ENCODE results near the gene TMOD4.
"Not testable (repeated sequence)": the region's sequence is repeated elsewhere in the genome, so short reads cannot be mapped to it uniquely, and the experiment has no call there.

TMOD4 gene

DNA sequence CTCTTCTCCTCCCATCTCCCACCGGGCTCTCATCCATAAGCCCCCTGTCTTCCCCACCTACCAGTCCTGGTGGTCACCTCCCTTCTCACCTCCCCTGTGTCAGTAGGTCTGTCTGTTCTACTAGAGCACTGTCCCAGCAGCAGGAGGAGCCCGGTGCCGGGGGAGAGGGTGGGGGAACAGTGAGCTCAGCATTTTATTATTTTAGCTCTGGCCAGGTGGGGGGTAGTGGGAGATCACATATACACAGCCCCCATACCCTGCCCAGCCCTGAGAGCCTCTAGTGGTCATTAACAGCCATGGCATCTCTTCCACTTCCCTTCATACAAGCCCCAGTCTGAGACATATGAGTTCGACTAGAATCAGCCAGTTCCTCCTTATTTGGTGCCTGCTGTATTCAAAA is at the start of gene TMOD4:
TSS of gene TMOD4 (minus strand) at position 119 of the 400 bp plus-strand sequence. CDS start 1,106 bp downstream, outside the sequence.
- Histone ChIP-seq H3K9ac (ENCODE audit: low read length) (no peak within 1 kb of the TSS), H3K27me3 (ENCODE audit: control insufficient read depth in 1 of 2, insufficient read depth in 2 of 2, low read length in 2 of 2) (no peaks in the 10 kb centered on the region), H3K9me3 (ENCODE audit: low read length) (no peaks in the 10 kb centered on the region), H3K27ac (ENCODE audit: low read depth, low read length) (no peak within 1 kb of the TSS), H3K4me1 (ENCODE audit: insufficient read depth, low read length) (no peaks in the 10 kb centered on the region), H3K36me3 (ENCODE audit: insufficient read depth, low read length) (peaks cover 58% of the 10 kb centered on the region), H3K4me3 (ENCODE audit: low read depth in 1 of 2, low read length in 2 of 2) (no peak within 1 kb of the TSS)

- H3K27me3 ChIP-seq (ENCODE audit: control insufficient read depth in 1 of 2, insufficient read depth in 2 of 2, low read length in 2 of 2), result no peaks in the 10 kb centered on the region
- H3K9ac ChIP-seq (ENCODE audit: low read length), result no peak overlapping the region
- no peaks in the 10 kb centered on the region for H3K9me3 ChIP-seq (ENCODE audit: low read length)
- peaks cover 7% of the 10 kb centered on the region for H3K4me1 ChIP-seq (ENCODE audit: insufficient read depth, low read length)
- no peak overlapping the region for H3K4me3 ChIP-seq (ENCODE audit: low read depth in 1 of 2, low read length in 2 of 2)
- no peak overlapping the region for H3K27ac ChIP-seq (ENCODE audit: low read depth, low read length)
- H3K36me3 ChIP-seq (ENCODE audit: insufficient read depth, low read length), result no peaks in the 10 kb centered on the region
Observed at GRCh38 chr1:151222130-151222529, 46.3 kb upstream of the TMOD4 start.

DNA sequence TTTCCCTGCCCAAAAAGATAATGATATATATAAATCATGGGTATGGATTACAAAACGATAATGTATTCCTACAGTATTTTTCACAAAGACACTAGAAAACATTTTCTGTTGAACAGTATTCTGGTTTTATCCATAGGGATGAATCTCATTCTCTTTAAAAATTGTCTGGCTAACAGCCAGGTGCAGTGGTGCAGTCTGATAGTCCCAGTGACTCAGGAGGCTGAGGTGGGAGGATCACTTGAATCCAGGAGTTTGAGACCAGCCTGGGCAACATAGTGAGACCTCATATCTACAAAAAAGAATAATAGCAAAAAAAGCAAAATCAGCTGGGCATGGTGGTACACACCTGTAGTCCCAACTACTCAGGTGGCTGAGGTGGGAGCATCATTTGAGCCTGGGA is 45.8 kb upstream of the TMOD4 start:
- no peak overlapping the region for H3K27ac ChIP-seq (ENCODE audit: low read depth, low read length)
- no peak overlapping the region for H3K4me3 ChIP-seq (ENCODE audit: low read depth in 1 of 2, low read length in 2 of 2)
- no peaks in the 10 kb centered on the region for H3K36me3 ChIP-seq (ENCODE audit: insufficient read depth, low read length)
- H3K9ac ChIP-seq (ENCODE audit: low read length), result no peak overlapping the region
- no peaks in the 10 kb centered on the region for H3K9me3 ChIP-seq (ENCODE audit: low read length)
- no peaks in the 10 kb centered on the region for H3K27me3 ChIP-seq (ENCODE audit: control insufficient read depth in 1 of 2, insufficient read depth in 2 of 2, low read length in 2 of 2)
- H3K4me1 ChIP-seq (ENCODE audit: insufficient read depth, low read length), result peaks cover 7% of the 10 kb centered on the region

DNA sequence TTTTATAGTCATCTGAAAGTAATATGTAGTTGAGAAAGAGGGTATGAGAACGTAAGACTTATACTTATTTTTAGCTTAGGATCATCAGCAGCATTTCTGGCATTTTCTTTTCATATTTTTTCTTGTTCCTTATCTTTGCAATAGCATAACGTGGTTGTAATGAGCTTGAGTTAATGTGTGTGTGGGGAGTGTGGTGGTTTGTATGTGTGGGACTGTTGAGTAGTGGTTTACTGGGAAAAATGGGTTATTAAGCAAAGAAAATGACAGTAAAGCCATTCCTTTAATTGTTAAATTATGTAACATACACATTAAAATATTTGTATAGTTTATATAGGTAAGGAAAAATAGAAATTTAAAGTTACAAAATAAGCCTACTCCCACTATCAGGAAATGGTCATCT is 37.8 kb upstream of the TMOD4 start:
- no peak overlapping the region for H3K9ac ChIP-seq (ENCODE audit: low read length)
- no peaks in the 10 kb centered on the region for H3K36me3 ChIP-seq (ENCODE audit: insufficient read depth, low read length)
- H3K4me1 ChIP-seq (ENCODE audit: insufficient read depth, low read length), result no peaks in the 10 kb centered on the region
- no peaks in the 10 kb centered on the region for H3K27me3 ChIP-seq (ENCODE audit: control insufficient read depth in 1 of 2, insufficient read depth in 2 of 2, low read length in 2 of 2)
- H3K27ac ChIP-seq (ENCODE audit: low read depth, low read length), result no peak overlapping the region
- H3K9me3 ChIP-seq (ENCODE audit: low read length), result no peaks in the 10 kb centered on the region
- H3K4me3 ChIP-seq (ENCODE audit: low read depth in 1 of 2, low read length in 2 of 2), result no peak overlapping the region

- H3K36me3 ChIP-seq (ENCODE audit: insufficient read depth, low read length), result peaks cover 12% of the 10 kb centered on the region
- H3K4me3 ChIP-seq (ENCODE audit: low read depth in 1 of 2, low read length in 2 of 2), result no peak overlapping the region
- H3K9ac ChIP-seq (ENCODE audit: low read length), result no peak overlapping the region
- no peaks in the 10 kb centered on the region for H3K9me3 ChIP-seq (ENCODE audit: low read length)
- H3K4me1 ChIP-seq (ENCODE audit: insufficient read depth, low read length), result peaks cover 2% of the 10 kb centered on the region
- no peak overlapping the region for H3K27ac ChIP-seq (ENCODE audit: low read depth, low read length)
- no peaks in the 10 kb centered on the region for H3K27me3 ChIP-seq (ENCODE audit: control insufficient read depth in 1 of 2, insufficient read depth in 2 of 2, low read length in 2 of 2)
Observed at GRCh38 chr1:151211972-151212705, 36.4 kb upstream of the TMOD4 start.

GRCh38 chr1:151210830-151211229 is 35.0 kb upstream of the TMOD4 start:
- H3K4me1 ChIP-seq (ENCODE audit: insufficient read depth, low read length), result peaks cover 4% of the 10 kb centered on the region
- H3K27ac ChIP-seq (ENCODE audit: low read depth, low read length), result no peak overlapping the region
- H3K4me3 ChIP-seq (ENCODE audit: low read depth in 1 of 2, low read length in 2 of 2), result no peak overlapping the region
- H3K9me3 ChIP-seq (ENCODE audit: low read length), result no peaks in the 10 kb centered on the region
- H3K36me3 ChIP-seq (ENCODE audit: insufficient read depth, low read length), result peaks cover 19% of the 10 kb centered on the region
- no peak overlapping the region for H3K9ac ChIP-seq (ENCODE audit: low read length)
- no peaks in the 10 kb centered on the region for H3K27me3 ChIP-seq (ENCODE audit: control insufficient read depth in 1 of 2, insufficient read depth in 2 of 2, low read length in 2 of 2)

DNA sequence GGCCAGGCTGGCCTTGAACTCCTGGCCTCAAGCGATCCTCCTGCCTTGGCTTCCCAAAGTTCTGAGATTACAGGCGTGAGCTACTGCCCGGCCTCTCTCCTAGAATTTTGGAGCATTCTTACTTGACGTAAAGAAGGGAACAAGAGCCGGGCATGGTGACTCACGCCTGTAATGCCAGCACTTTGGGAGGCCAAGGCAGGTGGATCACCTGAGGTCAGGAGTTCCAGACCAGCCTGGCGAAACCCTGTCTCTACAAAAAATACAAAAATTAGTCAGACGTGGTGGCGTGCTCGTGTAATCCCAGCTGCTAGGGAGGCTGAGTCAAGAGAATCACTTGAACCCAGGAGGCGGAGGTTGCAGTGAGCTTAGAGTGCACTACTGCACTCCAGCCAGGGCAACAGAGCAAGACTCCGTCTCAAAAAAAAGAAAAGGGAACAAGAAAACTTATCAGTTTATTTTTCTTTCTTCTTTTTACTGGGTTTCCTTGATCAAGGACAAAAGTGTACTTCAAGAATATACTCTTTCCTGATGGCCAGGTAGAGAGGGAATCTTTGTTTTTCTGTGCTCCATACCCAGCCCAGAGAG is 29.7 kb upstream of the TMOD4 start:
- H3K27ac ChIP-seq (ENCODE audit: low read depth, low read length); H3K9ac ChIP-seq (ENCODE audit: low read length); H3K27me3 ChIP-seq (ENCODE audit: control insufficient read depth in 1 of 2, insufficient read depth in 2 of 2, low read length in 2 of 2); H3K9me3 ChIP-seq (ENCODE audit: low read length); H3K4me3 ChIP-seq (ENCODE audit: low read depth in 1 of 2, low read length in 2 of 2): not testable (repeated sequence)
- Histone ChIP-seq H3K4me1 (ENCODE audit: insufficient read depth, low read length) (peaks cover 17% of the 10 kb centered on the region), H3K36me3 (ENCODE audit: insufficient read depth, low read length) (peaks cover 19% of the 10 kb centered on the region)

GRCh38 chr1:151199873-151200581 is 24.2 kb upstream of the TMOD4 start:
- H3K36me3 ChIP-seq (ENCODE audit: insufficient read depth, low read length), result no peaks in the 10 kb centered on the region
- peak overlapping the region; percentile 73 for H3K27ac ChIP-seq (ENCODE audit: low read depth, low read length)
- H3K9ac ChIP-seq (ENCODE audit: low read length), result peak overlapping the region; percentile 99
- H3K27me3 ChIP-seq (ENCODE audit: control insufficient read depth in 1 of 2, insufficient read depth in 2 of 2, low read length in 2 of 2), result no peaks in the 10 kb centered on the region
- peak overlapping the region; percentile 93 to 96 for H3K4me3 ChIP-seq (ENCODE audit: low read depth in 1 of 2, low read length in 2 of 2)
- H3K4me1 ChIP-seq (ENCODE audit: insufficient read depth, low read length), result peaks cover 26% of the 10 kb centered on the region
- no peaks in the 10 kb centered on the region for H3K9me3 ChIP-seq (ENCODE audit: low read length)

GRCh38 chr1:151198254-151199127 is 22.7 kb upstream of the TMOD4 start, which contains the start of gene PIP5K1A:
TSS of gene PIP5K1A (plus strand) at chr1:151198552. CDS start at chr1:151198997, 445 bp downstream.
- peak within 1 kb of the TSS; percentile 93 for H3K27ac ChIP-seq (ENCODE audit: low read depth, low read length)
- H3K27me3 ChIP-seq (ENCODE audit: control insufficient read depth in 1 of 2, insufficient read depth in 2 of 2, low read length in 2 of 2), result no peaks in the 10 kb centered on the region
- peak within 1 kb of the TSS; percentile 93 to 96 for H3K4me3 ChIP-seq (ENCODE audit: low read depth in 1 of 2, low read length in 2 of 2)
- H3K9ac ChIP-seq (ENCODE audit: low read length), result peak within 1 kb of the TSS; percentile 99
- H3K36me3 ChIP-seq (ENCODE audit: insufficient read depth, low read length), result no peaks in the 10 kb centered on the region
- H3K4me1 ChIP-seq (ENCODE audit: insufficient read depth, low read length), result peaks cover 26% of the 10 kb centered on the region
- no peaks in the 10 kb centered on the region for H3K9me3 ChIP-seq (ENCODE audit: low read length)

DNA sequence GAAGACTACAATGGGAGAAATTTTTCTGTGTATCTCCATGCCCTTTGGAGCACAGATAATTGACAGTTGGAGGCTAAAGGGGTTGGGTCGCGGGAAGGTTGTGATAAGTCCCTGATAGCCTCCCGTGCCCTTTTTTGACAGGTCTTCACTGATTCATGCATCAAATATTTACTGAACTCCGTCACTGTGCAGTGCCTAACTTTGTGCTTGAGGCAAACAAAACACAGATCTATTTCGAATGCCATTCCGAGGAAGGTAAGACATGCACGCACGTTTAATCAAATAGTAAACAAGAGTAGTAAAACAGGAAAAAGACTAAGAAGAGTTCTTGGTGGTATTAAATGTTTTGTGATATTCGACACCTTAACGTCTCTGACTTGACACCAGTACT is 22.1 kb upstream of the TMOD4 start:
- Histone ChIP-seq H3K4me1 (ENCODE audit: insufficient read depth, low read length) (peaks cover 26% of the 10 kb centered on the region), H3K9me3 (ENCODE audit: low read length) (no peaks in the 10 kb centered on the region), H3K9ac (ENCODE audit: low read length) (peak overlapping the region; percentile 87), H3K27me3 (ENCODE audit: control insufficient read depth in 1 of 2, insufficient read depth in 2 of 2, low read length in 2 of 2) (no peaks in the 10 kb centered on the region), H3K4me3 (ENCODE audit: low read depth in 1 of 2, low read length in 2 of 2) (peak overlapping the region; percentile 16 to 96), H3K27ac (ENCODE audit: low read depth, low read length) (peak overlapping the region; percentile 63), H3K36me3 (ENCODE audit: insufficient read depth, low read length) (no peaks in the 10 kb centered on the region)

DNA sequence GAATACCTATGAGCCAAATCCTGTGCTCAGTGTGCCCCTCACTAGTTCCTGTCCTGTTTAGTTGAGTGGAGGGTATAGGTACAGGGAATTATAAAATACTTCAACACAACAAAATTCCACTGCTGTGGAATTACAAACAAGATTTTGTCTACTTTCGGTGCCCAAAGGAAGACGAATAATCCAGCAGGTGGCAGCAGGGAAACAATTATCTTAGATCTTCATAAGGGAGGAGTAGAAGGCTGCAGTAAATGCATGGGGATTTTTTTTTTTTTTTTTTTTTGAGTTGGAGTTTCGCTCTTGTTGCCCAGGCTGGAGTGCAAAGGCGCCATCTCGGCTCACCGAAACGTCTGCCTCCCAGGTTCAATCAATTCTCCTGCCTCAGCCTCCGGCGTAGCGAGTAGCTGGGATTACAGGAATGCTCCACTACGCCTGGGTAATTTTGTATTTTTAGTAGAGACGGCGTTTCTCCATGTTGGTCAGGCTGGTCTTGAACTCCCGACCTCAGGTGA is 20.6 kb upstream of the TMOD4 start:
- Histone ChIP-seq H3K9ac (ENCODE audit: low read length) (no peak overlapping the region), H3K4me1 (ENCODE audit: insufficient read depth, low read length) (peaks cover 16% of the 10 kb centered on the region), H3K4me3 (ENCODE audit: low read depth in 1 of 2, low read length in 2 of 2) (peak overlapping the region in 1 of 2 donors; percentile 27), H3K36me3 (ENCODE audit: insufficient read depth, low read length) (no peaks in the 10 kb centered on the region), H3K27me3 (ENCODE audit: control insufficient read depth in 1 of 2, insufficient read depth in 2 of 2, low read length in 2 of 2) (no peaks in the 10 kb centered on the region), H3K27ac (ENCODE audit: low read depth, low read length) (peak overlapping the region; percentile 12), H3K9me3 (ENCODE audit: low read length) (no peaks in the 10 kb centered on the region)
